ENCODE data around the gene ALKBH6.
A peak's percentile ranks its signal among the peaks of the same experiment; 100 is the strongest.

Gene ALKBH6

GRCh38 chr19:35973487-35973886, 40.5 kb downstream of the ALKBH6 start:
- TF ChIP-seq TAF1 (IDR thresholded peaks at IDR 0.05; ENCODE audit: low read depth) (no peak), MAX (IDR thresholded peaks at IDR 0.05) (peak; percentile 80), USF1 (IDR thresholded peaks at IDR 0.05) (peak; percentile 53), TCF12 (IDR thresholded peaks at IDR 0.05; ENCODE audit: low read depth) (no peak)
- TF ChIP-seq, protein P1, sequence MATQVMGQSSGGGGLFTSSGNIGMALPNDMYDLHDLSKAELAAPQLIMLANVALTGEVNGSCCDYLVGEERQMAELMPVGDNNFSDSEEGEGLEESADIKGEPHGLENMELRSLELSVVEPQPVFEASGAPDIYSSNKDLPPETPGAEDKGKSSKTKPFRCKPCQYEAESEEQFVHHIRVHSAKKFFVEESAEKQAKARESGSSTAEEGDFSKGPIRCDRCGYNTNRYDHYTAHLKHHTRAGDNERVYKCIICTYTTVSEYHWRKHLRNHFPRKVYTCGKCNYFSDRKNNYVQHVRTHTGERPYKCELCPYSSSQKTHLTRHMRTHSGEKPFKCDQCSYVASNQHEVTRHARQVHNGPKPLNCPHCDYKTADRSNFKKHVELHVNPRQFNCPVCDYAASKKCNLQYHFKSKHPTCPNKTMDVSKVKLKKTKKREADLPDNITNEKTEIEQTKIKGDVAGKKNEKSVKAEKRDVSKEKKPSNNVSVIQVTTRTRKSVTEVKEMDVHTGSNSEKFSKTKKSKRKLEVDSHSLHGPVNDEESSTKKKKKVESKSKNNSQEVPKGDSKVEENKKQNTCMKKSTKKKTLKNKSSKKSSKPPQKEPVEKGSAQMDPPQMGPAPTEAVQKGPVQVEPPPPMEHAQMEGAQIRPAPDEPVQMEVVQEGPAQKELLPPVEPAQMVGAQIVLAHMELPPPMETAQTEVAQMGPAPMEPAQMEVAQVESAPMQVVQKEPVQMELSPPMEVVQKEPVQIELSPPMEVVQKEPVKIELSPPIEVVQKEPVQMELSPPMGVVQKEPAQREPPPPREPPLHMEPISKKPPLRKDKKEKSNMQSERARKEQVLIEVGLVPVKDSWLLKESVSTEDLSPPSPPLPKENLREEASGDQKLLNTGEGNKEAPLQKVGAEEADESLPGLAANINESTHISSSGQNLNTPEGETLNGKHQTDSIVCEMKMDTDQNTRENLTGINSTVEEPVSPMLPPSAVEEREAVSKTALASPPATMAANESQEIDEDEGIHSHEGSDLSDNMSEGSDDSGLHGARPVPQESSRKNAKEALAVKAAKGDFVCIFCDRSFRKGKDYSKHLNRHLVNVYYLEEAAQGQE (IDR thresholded peaks at IDR 0.05; ENCODE audit: low read depth) = peak; percentile 79

- TF ChIP-seq NFIC (IDR thresholded peaks at IDR 0.05) (no peak), EGR1 (IDR thresholded peaks at IDR 0.05) (no peak), FOXM1 (IDR thresholded peaks at IDR 0.05; ENCODE audit: borderline replicate concordance, low read depth) (no peak), CEBPB (IDR thresholded peaks at IDR 0.05) (no peak), TCF12 (IDR thresholded peaks at IDR 0.05; ENCODE audit: low read depth) (no peak), RAD21 (IDR thresholded peaks at IDR 0.05; ENCODE audit: low read depth) (no peak), EP300 (IDR thresholded peaks at IDR 0.05; ENCODE audit: borderline replicate concordance) (no peak)
- TF ChIP-seq, protein P1 (IDR thresholded peaks at IDR 0.05; ENCODE audit: low read depth) = no peak
Observed at GRCh38 chr19:35966771-35967170, 47.2 kb downstream of the ALKBH6 start.

DNA sequence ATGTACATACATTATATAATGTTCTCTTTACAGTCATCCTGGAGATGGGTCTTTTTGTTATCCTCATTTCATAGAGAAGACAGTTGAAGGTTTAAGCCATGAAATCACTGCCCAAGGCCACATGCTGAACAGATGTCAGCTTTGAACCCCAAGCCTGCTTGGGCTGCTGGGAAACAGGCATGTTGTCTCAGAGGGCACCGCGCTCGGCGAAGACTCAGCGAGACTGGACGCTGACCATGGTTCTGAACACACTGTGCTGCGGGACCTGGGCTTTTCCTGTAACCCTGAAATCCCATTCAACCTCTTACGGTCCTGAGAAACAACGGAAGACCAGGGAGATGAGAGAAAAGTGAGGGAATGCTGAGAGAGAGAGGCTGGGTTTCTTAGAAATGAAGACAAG, 50.5 kb downstream of the ALKBH6 start:
- TF ChIP-seq MAX (IDR thresholded peaks at IDR 0.05) (peak; percentile 71), CREB1 (IDR thresholded peaks at IDR 0.05; ENCODE audit: low read depth) (no peak)
- TF ChIP-seq, protein P1 (IDR thresholded peaks at IDR 0.05; ENCODE audit: low read depth) = peak; percentile 98

GRCh38 chr19:35960432-35960972, 53.5 kb downstream of the ALKBH6 start:
- TF ChIP-seq USF1 (IDR thresholded peaks at IDR 0.05) (no peak), TAF1 (IDR thresholded peaks at IDR 0.05; ENCODE audit: low read depth) (no peak), MAX (IDR thresholded peaks at IDR 0.05) (no peak), EP300 (IDR thresholded peaks at IDR 0.05; ENCODE audit: borderline replicate concordance) (no peak), EGR1 (IDR thresholded peaks at IDR 0.05) (no peak), NFIC (IDR thresholded peaks at IDR 0.05) (no peak), CREB1 (IDR thresholded peaks at IDR 0.05; ENCODE audit: low read depth) (no peak), RAD21 (IDR thresholded peaks at IDR 0.05; ENCODE audit: low read depth) (no peak), TCF12 (IDR thresholded peaks at IDR 0.05; ENCODE audit: low read depth) (no peak), FOXM1 (IDR thresholded peaks at IDR 0.05; ENCODE audit: borderline replicate concordance, low read depth) (no peak), YY1 (IDR thresholded peaks at IDR 0.05; ENCODE audit: low read depth) (no peak), TEAD4 (IDR thresholded peaks at IDR 0.05) (no peak)
- TF ChIP-seq, protein P1 (IDR thresholded peaks at IDR 0.05; ENCODE audit: low read depth) = no peak
